Left ventricle myocardium superior (tissue), 1 donor: Measurements from ENCODE around the gene TBCD. TPM values are rescaled to one million over a fixed set of nuclear protein-coding genes. Genes with fewer than 3 reads are reported as not detected.
A peak's percentile ranks its signal among the peaks of the same experiment; 100 is the strongest.

Source experiments
- ATAC-seq: fragments of 200-7000 bp; cut with Tn5 transposase; one replicate; pipeline ENCODE4 v1.9.1; 2020; ENCODE audit warnings: mild to moderate bottlenecking, moderate library complexity
- DNase-seq: peaks from one replicate; pipeline ENCODE4 v3.0.0-alpha.2; 2020
- intact Hi-C: fragments of 100-400 bp; cut with micrococcal nuclease; formaldehyde crosslinking; loops from one replicate; pipeline ENCODE4 v1.11.0; 2022
- total RNA-seq: library from RNA; stranded (reverse); fragmentation: NEBNext Ultra II Directional; extraction: Animal tissue kit (Norgen Biotek cat#: 25700); gene quantifications from one replicate; pipeline ENCODE4 v1.2.1, GENCODE V29; 2021
- donor health status: DM: no; HTN: yes; CAD: no; lungs with severe emphysema.

Gene TBCD
- total RNA-seq, 1 donor from 2014 or later: 53.4 TPM

GRCh38 chr17:82935966-82936767 is 184.3 kb downstream of the TBCD start:
- DNase-seq (no peak), ATAC-seq (no peak)
- intact Hi-C loops: no loop called here

- ATAC-seq (no peak), DNase-seq (peak; percentile 28)
- intact Hi-C loops: no loop called here
Observed at GRCh38 chr17:82936768-82937171, 184.9 kb downstream of the TBCD start.

- intact Hi-C loops: no loop called here
- DNase-seq (no peak), ATAC-seq (no peak)
Observed at GRCh38 chr17:82937411-82938371, 185.8 kb downstream of the TBCD start.

- DNase-seq: no peak
- ATAC-seq: no peak
- intact Hi-C loops: no loop called here
Observed at GRCh38 chr17:82938486-82938872, 186.6 kb downstream of the TBCD start.

GRCh38 chr17:82938873-82939620 is 187.2 kb downstream of the TBCD start:
- no peak for ATAC-seq
- no peak for DNase-seq
- intact Hi-C loops: no loop called here

GRCh38 chr17:82939621-82940135 is 187.8 kb downstream of the TBCD start:
- no peak for ATAC-seq
- intact Hi-C loops: no loop called here
- no peak for DNase-seq

GRCh38 chr17:82940226-82941020 is 188.6 kb downstream of the TBCD start:
- no peak for ATAC-seq
- intact Hi-C loops: no loop called here
- DNase-seq: no peak

- ATAC-seq (no peak), DNase-seq (no peak)
- intact Hi-C loops: no loop called here
Observed at GRCh38 chr17:82941021-82942001, 189.4 kb downstream of the TBCD start.

GRCh38 chr17:82942166-82943130 is 190.6 kb downstream of the TBCD start:
- intact Hi-C loops: no loop called here
- DNase-seq: no peak
- no peak for ATAC-seq

- intact Hi-C loops: no loop called here
- DNase-seq: no peak
Observed at GRCh38 chr17:82943339-82943738, 191.5 kb downstream of the TBCD start.

GRCh38 chr17:82943751-82944150 is 191.9 kb downstream of the TBCD start:
- DNase-seq (no peak), ATAC-seq (no peak)
- intact Hi-C loops: no loop called here

More at GRCh38 chr17:82943339-82943738, 191.5 kb downstream of the TBCD start:
- no peak for ATAC-seq

GRCh38 chr17:82944990-82945389 is 193.1 kb downstream of the TBCD start:
- ATAC-seq (no peak), DNase-seq (no peak)
- intact Hi-C loops: no loop called here

GRCh38 chr17:82946081-82946480 is 194.2 kb downstream of the TBCD start:
- intact Hi-C loops: no loop called here
- DNase-seq: no peak
- ATAC-seq: no peak

- intact Hi-C loops: no loop called here
- DNase-seq (no peak), ATAC-seq (no peak)
Observed at GRCh38 chr17:82947051-82947991, 195.5 kb downstream of the TBCD start.

- intact Hi-C loops: no loop called here
- ATAC-seq: no peak
- DNase-seq: no peak
Observed at GRCh38 chr17:82948081-82948511, 196.2 kb downstream of the TBCD start.
